ENCODE measurements around the gene IFIT1B.

The IFIT1B gene

DNA sequence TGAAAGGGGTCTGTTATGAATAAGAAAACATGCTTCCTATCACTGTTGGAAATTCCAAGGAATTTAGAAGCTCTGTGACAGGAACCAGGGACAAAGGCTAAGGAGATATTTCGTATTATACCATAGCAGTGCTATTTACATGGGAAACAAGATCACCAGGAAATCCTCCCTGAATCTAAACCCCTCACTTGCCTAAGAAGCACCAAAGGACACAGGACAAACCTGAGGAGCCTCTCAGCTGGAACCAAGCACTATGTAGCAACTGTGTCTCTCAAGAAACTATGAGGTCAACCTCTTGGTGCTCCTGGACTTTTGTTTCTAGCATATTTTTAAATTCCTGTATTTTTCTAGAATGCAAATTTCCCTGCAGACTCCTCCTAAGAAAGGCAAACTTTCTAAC is 20.8 kb upstream of the IFIT1B start:
- no peaks in the 10 kb centered on the region for H3K9me3 Mint-ChIP-seq
- no peak overlapping the region for H3K4me3 Mint-ChIP-seq
- no peaks in the 10 kb centered on the region for H3K36me3 Mint-ChIP-seq (ENCODE audit: low read depth)
- intact Hi-C loops (cut with micrococcal nuclease) = no loop called here
- H3K27me3 Mint-ChIP-seq = peaks cover 3% of the 10 kb centered on the region
- H3K27ac Mint-ChIP-seq = no peak overlapping the region
- peaks cover 9% of the 10 kb centered on the region for H3K4me1 Mint-ChIP-seq (ENCODE audit: low read depth)

DNA sequence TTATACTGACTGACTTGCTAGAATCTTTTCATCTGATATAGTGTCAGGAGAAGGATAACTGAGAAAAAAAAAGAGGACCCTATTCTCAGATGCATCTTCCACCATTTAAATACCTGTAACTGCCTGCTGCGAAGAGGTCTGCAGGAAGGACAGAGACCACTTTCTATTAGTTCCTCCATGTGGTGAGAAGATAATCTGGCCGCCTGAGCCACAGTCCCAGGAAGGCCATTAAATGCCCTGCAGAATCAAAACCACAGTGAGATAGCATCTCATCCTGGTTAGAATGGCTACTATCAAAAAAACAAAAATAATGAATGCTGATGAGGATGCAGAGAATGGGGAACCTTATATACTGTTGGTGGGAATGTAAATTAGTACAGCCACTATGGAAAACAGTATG is 19.9 kb upstream of the IFIT1B start:
- Mint-ChIP-seq H3K4me1 (ENCODE audit: low read depth) (peaks cover under 1% of the 10 kb centered on the region), H3K4me3 (no peak overlapping the region)
- intact Hi-C loops (cut with micrococcal nuclease) = no loop called here

DNA sequence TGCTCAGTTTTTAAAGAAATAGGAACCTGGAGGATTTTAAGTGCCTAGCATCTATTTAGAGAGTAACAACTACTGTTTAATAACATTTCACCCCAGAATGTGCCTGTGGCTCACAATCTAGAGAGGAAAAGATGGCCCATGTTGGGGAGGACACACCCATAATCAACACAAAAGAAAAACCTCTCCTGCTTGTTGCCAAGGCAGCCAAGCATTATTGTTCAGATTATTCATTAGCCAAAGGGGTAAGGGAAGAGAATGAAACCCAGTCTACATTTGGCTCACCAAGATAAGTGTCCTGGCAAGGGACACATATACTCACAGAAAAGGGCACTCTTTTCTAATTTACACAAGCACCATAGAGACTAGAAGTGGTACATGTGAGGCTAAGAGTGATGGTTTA is 17.7 kb upstream of the IFIT1B start:
- H3K27ac Mint-ChIP-seq = no peak overlapping the region
- no peaks in the 10 kb centered on the region for H3K9me3 Mint-ChIP-seq
- intact Hi-C loops (cut with micrococcal nuclease) = no loop called here
- peaks cover 3% of the 10 kb centered on the region for H3K27me3 Mint-ChIP-seq
- H3K4me3 Mint-ChIP-seq = no peak overlapping the region
- H3K36me3 Mint-ChIP-seq (ENCODE audit: low read depth) = no peaks in the 10 kb centered on the region
- peaks cover 5% of the 10 kb centered on the region for H3K4me1 Mint-ChIP-seq (ENCODE audit: low read depth)

More for the DNA sequence above, 19.9 kb upstream of the IFIT1B start:
- H3K9me3 Mint-ChIP-seq = no peaks in the 10 kb centered on the region
- H3K27me3 Mint-ChIP-seq = peaks cover 3% of the 10 kb centered on the region
- no peak overlapping the region for H3K27ac Mint-ChIP-seq
- H3K36me3 Mint-ChIP-seq (ENCODE audit: low read depth) = no peaks in the 10 kb centered on the region

DNA sequence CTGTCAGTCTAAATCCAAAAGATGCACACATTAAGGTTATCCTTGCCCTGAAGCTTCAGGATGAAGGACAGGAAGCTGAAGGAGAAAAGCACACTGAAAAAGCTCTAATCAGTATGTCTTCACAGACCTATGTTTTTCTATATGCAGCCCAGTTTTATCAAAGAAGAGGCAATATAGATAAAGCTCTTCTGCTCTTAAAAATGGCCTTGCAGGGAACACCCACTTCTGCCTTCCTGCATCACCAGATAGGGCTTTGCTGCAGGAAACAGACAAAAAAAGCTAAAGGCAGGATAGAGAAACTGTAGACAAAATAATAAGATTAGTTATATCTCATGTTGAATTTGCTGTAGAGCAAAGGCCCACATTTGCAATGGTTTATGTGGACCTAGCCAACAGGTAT is 14.9 kb upstream of the IFIT1B start:
- Mint-ChIP-seq H3K9me3 (no peaks in the 10 kb centered on the region), H3K27me3 (peaks cover 6% of the 10 kb centered on the region), H3K4me1 (ENCODE audit: low read depth) (peaks cover 11% of the 10 kb centered on the region), H3K36me3 (ENCODE audit: low read depth) (no peaks in the 10 kb centered on the region), H3K4me3 (no peak overlapping the region), H3K27ac (no peak overlapping the region)
- intact Hi-C loops (cut with micrococcal nuclease) = no loop called here

GRCh38 chr10:89363729-89364442 is 14.0 kb upstream of the IFIT1B start:
- peaks cover 6% of the 10 kb centered on the region for H3K27me3 Mint-ChIP-seq
- no peak overlapping the region for H3K27ac Mint-ChIP-seq
- H3K4me3 Mint-ChIP-seq = no peak overlapping the region
- no peaks in the 10 kb centered on the region for H3K9me3 Mint-ChIP-seq
- no peaks in the 10 kb centered on the region for H3K36me3 Mint-ChIP-seq (ENCODE audit: low read depth)
- H3K4me1 Mint-ChIP-seq (ENCODE audit: low read depth) = peaks cover 15% of the 10 kb centered on the region
- intact Hi-C loops (cut with micrococcal nuclease) = no loop called here

DNA sequence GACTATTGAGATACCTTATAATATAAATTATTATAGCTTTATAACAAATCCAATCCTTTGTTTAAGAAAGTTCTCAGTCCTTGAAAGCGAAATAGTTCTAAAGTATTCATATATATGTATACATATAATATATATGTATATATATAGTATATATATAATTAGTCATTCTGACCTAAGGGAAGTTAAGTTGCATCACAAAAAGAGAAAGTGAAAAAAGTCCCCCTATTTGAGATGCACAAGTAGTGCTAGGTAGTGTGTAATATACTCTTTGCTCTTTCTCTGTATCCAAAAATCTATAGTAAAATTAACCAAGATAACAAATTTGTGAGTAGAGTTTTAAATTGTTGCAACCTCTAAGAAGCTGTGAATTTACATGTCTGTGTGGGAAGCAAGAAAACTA is 13.3 kb upstream of the IFIT1B start:
- H3K4me3 Mint-ChIP-seq = no peak overlapping the region
- H3K36me3 Mint-ChIP-seq (ENCODE audit: low read depth) = no peaks in the 10 kb centered on the region
- H3K9me3 Mint-ChIP-seq = no peaks in the 10 kb centered on the region
- no peak overlapping the region for H3K27ac Mint-ChIP-seq
- H3K4me1 Mint-ChIP-seq (ENCODE audit: low read depth) = peaks cover 22% of the 10 kb centered on the region
- intact Hi-C loops (cut with micrococcal nuclease) = no loop called here
- H3K27me3 Mint-ChIP-seq = peaks cover 6% of the 10 kb centered on the region

DNA sequence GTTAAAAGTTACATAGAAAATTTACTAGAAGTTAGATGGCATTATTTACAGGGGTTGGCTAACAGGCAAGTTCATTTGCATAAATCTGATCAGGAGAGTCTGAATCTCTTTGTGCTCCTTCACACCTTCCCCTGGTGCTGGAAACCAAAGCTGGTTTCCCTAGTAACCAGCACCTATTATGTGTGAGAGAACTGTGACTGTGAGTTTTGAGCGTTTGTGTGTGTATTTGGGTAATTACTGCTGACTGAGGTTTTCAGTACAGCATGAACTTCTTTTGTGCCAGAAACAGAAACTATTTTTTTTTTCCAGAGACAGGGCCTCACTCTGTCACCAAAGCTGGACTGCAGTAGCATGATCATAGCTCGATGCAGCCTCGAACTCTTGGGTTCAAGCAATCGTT is 10.3 kb upstream of the IFIT1B start:
- Mint-ChIP-seq H3K36me3 (ENCODE audit: low read depth) (no peaks in the 10 kb centered on the region), H3K4me3 (no peak overlapping the region), H3K9me3 (no peaks in the 10 kb centered on the region), H3K27ac (peak overlapping the region; percentile 17), H3K4me1 (ENCODE audit: low read depth) (peaks cover 23% of the 10 kb centered on the region), H3K27me3 (peaks cover 2% of the 10 kb centered on the region)
- intact Hi-C loops (cut with micrococcal nuclease) = no loop called here

- intact Hi-C loops (cut with micrococcal nuclease) = no loop called here
- no peaks in the 10 kb centered on the region for H3K36me3 Mint-ChIP-seq (ENCODE audit: low read depth)
- H3K9me3 Mint-ChIP-seq = no peaks in the 10 kb centered on the region
- H3K27ac Mint-ChIP-seq = peak overlapping the region; percentile 17
- H3K27me3 Mint-ChIP-seq = peaks cover 2% of the 10 kb centered on the region
- H3K4me3 Mint-ChIP-seq = no peak overlapping the region
- peaks cover 23% of the 10 kb centered on the region for H3K4me1 Mint-ChIP-seq (ENCODE audit: low read depth)
Observed at GRCh38 chr10:89368129-89368528, 9.7 kb upstream of the IFIT1B start.

DNA sequence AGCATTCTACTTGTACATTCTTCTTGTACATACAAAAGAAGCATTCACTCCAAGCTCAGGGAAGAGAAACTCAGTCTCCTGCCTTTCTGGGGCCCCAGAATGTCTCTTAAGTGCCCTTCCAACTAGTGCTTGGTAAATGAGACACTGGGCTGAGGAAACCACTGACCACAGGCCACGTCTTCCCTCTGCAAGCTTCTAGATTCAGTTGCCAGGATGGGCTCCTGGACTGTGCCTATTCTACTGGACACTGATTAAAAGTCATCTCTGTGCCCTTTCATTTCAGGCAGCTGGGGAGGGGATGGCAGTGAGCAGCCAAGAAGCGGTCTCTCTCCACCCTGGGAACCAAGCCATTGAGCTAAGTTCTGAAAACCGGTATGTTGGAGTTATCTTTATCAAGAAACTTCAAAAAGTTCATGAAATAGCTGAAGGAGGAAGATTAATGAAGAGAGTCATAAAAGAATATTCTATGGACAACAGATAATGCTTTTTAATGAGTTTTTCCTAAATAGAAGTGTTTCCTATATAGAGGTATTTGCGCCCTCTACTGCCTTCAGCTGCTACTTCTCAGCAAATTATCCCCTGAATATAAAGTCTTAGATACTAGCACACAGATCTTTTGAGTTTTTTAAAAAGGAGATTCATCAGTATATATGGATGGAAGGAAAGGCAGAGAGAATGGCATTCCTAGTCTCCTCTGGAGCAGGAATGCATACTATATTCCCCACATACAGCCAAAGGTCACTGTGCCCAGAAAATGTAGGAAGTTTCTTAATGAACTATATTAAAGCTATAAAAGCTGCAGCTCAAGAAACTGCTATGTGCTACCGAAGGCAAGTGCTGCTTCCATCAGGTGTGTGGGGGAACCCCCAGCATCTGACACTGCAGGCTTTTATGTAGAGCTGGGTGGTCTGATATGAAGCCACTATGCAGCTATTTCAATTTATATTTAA is 8.4 kb upstream of the IFIT1B start:
- Mint-ChIP-seq H3K36me3 (ENCODE audit: low read depth) (no peaks in the 10 kb centered on the region), H3K27me3 (peaks cover 2% of the 10 kb centered on the region), H3K27ac (no peak overlapping the region), H3K4me1 (ENCODE audit: low read depth) (peaks cover 23% of the 10 kb centered on the region), H3K4me3 (no peak overlapping the region), H3K9me3 (no peaks in the 10 kb centered on the region)
- intact Hi-C loops (cut with micrococcal nuclease) = no loop called here

- H3K9me3 Mint-ChIP-seq = no peaks in the 10 kb centered on the region
- peaks cover 26% of the 10 kb centered on the region for H3K4me1 Mint-ChIP-seq (ENCODE audit: low read depth)
- intact Hi-C loops (cut with micrococcal nuclease) = no loop called here
- no peaks in the 10 kb centered on the region for H3K36me3 Mint-ChIP-seq (ENCODE audit: low read depth)
- H3K4me3 Mint-ChIP-seq = no peak overlapping the region
- no peak overlapping the region for H3K27ac Mint-ChIP-seq
- H3K27me3 Mint-ChIP-seq = no peaks in the 10 kb centered on the region
Observed at GRCh38 chr10:89371079-89371478, 6.8 kb upstream of the IFIT1B start.

DNA sequence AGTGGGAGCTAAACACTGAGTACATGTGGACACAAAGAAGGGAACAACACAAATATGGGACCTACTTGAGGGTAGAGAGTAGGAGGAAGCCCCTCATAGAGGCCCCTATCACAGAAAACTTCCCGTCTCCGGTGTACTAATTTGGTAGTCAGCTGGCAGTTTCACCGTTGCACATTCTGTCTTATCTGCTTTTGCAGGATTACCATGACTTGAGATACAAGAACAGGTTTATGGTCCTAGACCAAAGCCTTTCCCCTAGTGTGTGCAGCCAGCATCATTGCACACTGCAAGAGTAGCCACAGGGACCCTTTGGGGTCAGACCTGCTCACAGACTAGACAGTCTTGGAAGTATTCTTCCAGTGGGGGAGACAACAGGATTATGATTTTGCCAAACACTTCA is 5.9 kb upstream of the IFIT1B start:
- intact Hi-C loops (cut with micrococcal nuclease) = no loop called here
- H3K27me3 Mint-ChIP-seq = no peaks in the 10 kb centered on the region
- H3K9me3 Mint-ChIP-seq = no peaks in the 10 kb centered on the region
- no peak overlapping the region for H3K4me3 Mint-ChIP-seq
- peaks cover 26% of the 10 kb centered on the region for H3K4me1 Mint-ChIP-seq (ENCODE audit: low read depth)
- no peaks in the 10 kb centered on the region for H3K36me3 Mint-ChIP-seq (ENCODE audit: low read depth)
- H3K27ac Mint-ChIP-seq = no peak overlapping the region

GRCh38 chr10:89373916-89374711 is 3.7 kb upstream of the IFIT1B start:
- intact Hi-C loops (cut with micrococcal nuclease) = no loop called here
- no peaks in the 10 kb centered on the region for H3K9me3 Mint-ChIP-seq
- no peaks in the 10 kb centered on the region for H3K36me3 Mint-ChIP-seq (ENCODE audit: low read depth)
- H3K4me3 Mint-ChIP-seq = no peak overlapping the region
- H3K27me3 Mint-ChIP-seq = no peaks in the 10 kb centered on the region
- H3K27ac Mint-ChIP-seq = peak overlapping the region; percentile 13
- peaks cover 14% of the 10 kb centered on the region for H3K4me1 Mint-ChIP-seq (ENCODE audit: low read depth)

DNA sequence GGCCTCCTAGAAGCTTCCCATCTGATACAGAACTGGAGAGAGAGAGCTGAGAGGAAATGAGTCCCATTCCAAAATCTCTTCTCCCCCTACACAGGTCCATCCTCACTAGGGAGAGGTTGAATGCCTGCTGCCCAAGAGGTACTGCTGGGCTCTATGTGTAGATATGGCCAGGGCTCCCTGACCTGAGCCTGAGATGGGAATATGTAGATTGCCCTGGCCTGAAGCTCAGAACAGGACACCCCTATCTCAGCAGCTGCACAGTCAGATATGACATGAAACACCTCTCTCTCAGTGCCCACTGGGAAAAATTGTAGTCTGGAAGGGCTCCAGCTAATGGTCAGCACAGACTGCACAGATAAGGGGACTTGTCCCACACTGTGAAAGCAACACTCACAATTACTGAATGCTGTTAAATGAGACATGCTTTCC is 3.1 kb upstream of the IFIT1B start:
- Mint-ChIP-seq H3K4me1 (ENCODE audit: low read depth) (peaks cover 9% of the 10 kb centered on the region), H3K27me3 (no peaks in the 10 kb centered on the region), H3K9me3 (no peaks in the 10 kb centered on the region), H3K36me3 (ENCODE audit: low read depth) (no peaks in the 10 kb centered on the region), H3K27ac (no peak overlapping the region), H3K4me3 (no peak overlapping the region)
- intact Hi-C loops (cut with micrococcal nuclease) = no loop called here

DNA sequence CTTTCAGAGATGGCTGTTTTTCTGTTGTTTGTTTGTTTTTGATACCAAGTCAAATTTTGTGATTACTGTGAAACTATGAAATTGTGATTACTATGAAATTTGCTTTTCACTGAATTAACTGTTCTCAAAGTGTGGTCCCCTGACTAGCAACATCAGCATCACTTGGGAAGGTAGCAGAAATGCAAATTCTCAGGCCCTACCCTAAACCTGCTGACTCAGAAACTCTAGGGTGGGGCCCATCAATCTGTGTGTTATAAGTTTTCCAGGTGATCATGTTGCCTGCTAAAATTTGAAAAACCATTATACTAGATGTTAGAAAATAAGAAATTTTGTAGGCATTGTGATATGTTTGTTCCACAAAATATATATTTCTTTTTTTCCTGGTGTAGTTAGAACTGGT is 1.2 kb downstream of the IFIT1B start:
- intact Hi-C loops (cut with micrococcal nuclease) = no loop called here
- no peaks in the 10 kb centered on the region for H3K9me3 Mint-ChIP-seq
- peaks cover 1% of the 10 kb centered on the region for H3K27me3 Mint-ChIP-seq
- H3K27ac Mint-ChIP-seq = no peak overlapping the region
- H3K36me3 Mint-ChIP-seq (ENCODE audit: low read depth) = no peaks in the 10 kb centered on the region
- H3K4me1 Mint-ChIP-seq (ENCODE audit: low read depth) = peaks cover 16% of the 10 kb centered on the region
- no peak overlapping the region for H3K4me3 Mint-ChIP-seq
